K562 (cell line): ENCODE measurements around the gene ERBB3. TPM values are rescaled to one million over a fixed set of nuclear protein-coding genes. Genes with fewer than 3 reads are reported as not detected.

Experiments
- ATF7 ChIP-seq: fragments of 450-650 bp; IDR thresholded peaks from 2 replicates; pipeline ENCODE4 v1.7.1; 2014; ENCODE audit warnings: mild to moderate bottlenecking, moderate library complexity
- BHLHE40 ChIP-seq: IDR thresholded peaks from 2 replicates; pipeline ENCODE4 v1.6.1; 2011; ENCODE audit warnings: low read length, improper control_type of control experiment
- ESRRA ChIP-seq: fragments of 450-650 bp; IDR thresholded peaks from 2 replicates; pipeline ENCODE4 v1.6.1; 2014; ENCODE audit warnings: low read depth, mild to moderate bottlenecking, moderate library complexity, borderline replicate concordance
- MBD1 ChIP-seq: fragments of 250-450 bp; sonication (Bioruptor Pico); IDR thresholded peaks from 2 replicates; pipeline ENCODE4 v1.8.0; 2022; ENCODE audit warnings: inconsistent platforms
- MBD2 ChIP-seq: sonication (generic); IDR thresholded peaks from 2 replicates; pipeline ENCODE4 v1.6.1; 2016; ENCODE audit warnings: low read depth, borderline replicate concordance
- MYNN ChIP-seq, 2 experiments: sonication (generic); formaldehyde crosslinking in 1 of 2; IDR thresholded peaks; 2 replicates each; pipeline versions ENCODE4 v1.5.0 to v1.6.1; 2016 to 2020; ENCODE audit warnings: antibody characterized with exemption in 1 of 2, missing genetic modification reagents in 1 of 2
- RBFOX2 ChIP-seq: fragments of 200-400 bp; formaldehyde crosslinking; IDR thresholded peaks from 2 replicates; pipeline ENCODE4 v1.6.1; 2017; ENCODE audit warnings: low read depth, mild to moderate bottlenecking, low read length, moderate library complexity
- SUPT5H ChIP-seq: fragments of 450-650 bp; IDR thresholded peaks from 2 replicates; pipeline ENCODE4 v1.6.1; 2016
- ZNF143 ChIP-seq: sonication (generic); formaldehyde crosslinking; IDR thresholded peaks from 2 replicates; pipeline ENCODE4 v1.9.0; 2022; ENCODE audit warnings: mild to moderate bottlenecking, missing genetic modification reagents
- polyA plus RNA-seq, 8 experiments: library from polyadenylated mRNA; depleted of rRNA in 4 of 8; stranded (reverse) in 5 of 8; unstranded in 3 of 8; fragments of >200 nt; fragmentation: Nextera tagmentation in 2 of 8; fragmentation: Illumina TruSeq in 1 of 8; extraction: Ambion mirVana in 2 of 8; extraction: Trizol in 1 of 8; gene quantifications; 2 replicates each; pipeline versions ENCODE4 v1.2.1 to v1.2.3, GENCODE V29; 2011 to 2014; ENCODE audit warnings: inconsistent platforms in 1 of 8, missing spikeins in 1 of 8
- total RNA-seq, 7 experiments: library from RNA; depleted of rRNA in 6 of 7; stranded (reverse); fragments of >200 nt in 6 of 7; fragmentation: Illumina TruSeq in 2 of 7; extraction: Trizol in 2 of 7; gene quantifications; 2 replicates each; pipeline versions ENCODE4 v1.2.1 to v1.2.3, GENCODE V29; 2011 to 2021; ENCODE audit warnings: low replicate concordance in 1 of 7
- TF ChIP-seq, protein P1 (sequence below): fragments of 150-350 bp; IDR thresholded peaks from 2 replicates; pipeline ENCODE4 v1.6.1; 2014; ENCODE audit warnings: low read depth, mild to moderate bottlenecking, low read length, borderline replicate concordance
- TF ChIP-seq, protein P2 (sequence below): sonication (generic); formaldehyde crosslinking; IDR thresholded peaks from 2 replicates; pipeline ENCODE4 v1.8.1; 2023; ENCODE audit warnings: mild to moderate bottlenecking, missing genetic modification reagents

ERBB3 gene
- total and polyA plus RNA-seq, 9 of the 15 experiments (the other 6 are each of a cell fraction or from before 2014, with no cell fraction given), result 1.5 to 5.4 (median 3.8) TPM

- TF ChIP-seq BHLHE40 (peak; percentile 93), ATF7 (peak; percentile 96), ZNF143 (CRISPR knock-in tag) (peak; percentile 77), RBFOX2 (peak; percentile 91), MBD1 (CRISPR knock-in tag) (no peak), ESRRA (peak; percentile 79), MBD2 (peak; percentile 86; the same call in 1 of the 2 replicates), MYNN (IDR thresholded peaks at IDR 0.05) (peak; percentile 78), MYNN (CRISPR knock-in tag; IDR thresholded peaks at IDR 0.05) (no peak), SUPT5H (peak; percentile 99)
- TF ChIP-seq, protein P1, sequence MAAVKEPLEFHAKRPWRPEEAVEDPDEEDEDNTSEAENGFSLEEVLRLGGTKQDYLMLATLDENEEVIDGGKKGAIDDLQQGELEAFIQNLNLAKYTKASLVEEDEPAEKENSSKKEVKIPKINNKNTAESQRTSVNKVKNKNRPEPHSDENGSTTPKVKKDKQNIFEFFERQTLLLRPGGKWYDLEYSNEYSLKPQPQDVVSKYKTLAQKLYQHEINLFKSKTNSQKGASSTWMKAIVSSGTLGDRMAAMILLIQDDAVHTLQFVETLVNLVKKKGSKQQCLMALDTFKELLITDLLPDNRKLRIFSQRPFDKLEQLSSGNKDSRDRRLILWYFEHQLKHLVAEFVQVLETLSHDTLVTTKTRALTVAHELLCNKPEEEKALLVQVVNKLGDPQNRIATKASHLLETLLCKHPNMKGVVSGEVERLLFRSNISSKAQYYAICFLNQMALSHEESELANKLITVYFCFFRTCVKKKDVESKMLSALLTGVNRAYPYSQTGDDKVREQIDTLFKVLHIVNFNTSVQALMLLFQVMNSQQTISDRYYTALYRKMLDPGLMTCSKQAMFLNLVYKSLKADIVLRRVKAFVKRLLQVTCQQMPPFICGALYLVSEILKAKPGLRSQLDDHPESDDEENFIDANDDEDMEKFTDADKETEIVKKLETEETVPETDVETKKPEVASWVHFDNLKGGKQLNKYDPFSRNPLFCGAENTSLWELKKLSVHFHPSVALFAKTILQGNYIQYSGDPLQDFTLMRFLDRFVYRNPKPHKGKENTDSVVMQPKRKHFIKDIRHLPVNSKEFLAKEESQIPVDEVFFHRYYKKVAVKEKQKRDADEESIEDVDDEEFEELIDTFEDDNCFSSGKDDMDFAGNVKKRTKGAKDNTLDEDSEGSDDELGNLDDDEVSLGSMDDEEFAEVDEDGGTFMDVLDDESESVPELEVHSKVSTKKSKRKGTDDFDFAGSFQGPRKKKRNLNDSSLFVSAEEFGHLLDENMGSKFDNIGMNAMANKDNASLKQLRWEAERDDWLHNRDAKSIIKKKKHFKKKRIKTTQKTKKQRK, result 0 out of 2 replicates have a peak, but pooled peaks have one; percentile 22
- TF ChIP-seq, protein P2, sequence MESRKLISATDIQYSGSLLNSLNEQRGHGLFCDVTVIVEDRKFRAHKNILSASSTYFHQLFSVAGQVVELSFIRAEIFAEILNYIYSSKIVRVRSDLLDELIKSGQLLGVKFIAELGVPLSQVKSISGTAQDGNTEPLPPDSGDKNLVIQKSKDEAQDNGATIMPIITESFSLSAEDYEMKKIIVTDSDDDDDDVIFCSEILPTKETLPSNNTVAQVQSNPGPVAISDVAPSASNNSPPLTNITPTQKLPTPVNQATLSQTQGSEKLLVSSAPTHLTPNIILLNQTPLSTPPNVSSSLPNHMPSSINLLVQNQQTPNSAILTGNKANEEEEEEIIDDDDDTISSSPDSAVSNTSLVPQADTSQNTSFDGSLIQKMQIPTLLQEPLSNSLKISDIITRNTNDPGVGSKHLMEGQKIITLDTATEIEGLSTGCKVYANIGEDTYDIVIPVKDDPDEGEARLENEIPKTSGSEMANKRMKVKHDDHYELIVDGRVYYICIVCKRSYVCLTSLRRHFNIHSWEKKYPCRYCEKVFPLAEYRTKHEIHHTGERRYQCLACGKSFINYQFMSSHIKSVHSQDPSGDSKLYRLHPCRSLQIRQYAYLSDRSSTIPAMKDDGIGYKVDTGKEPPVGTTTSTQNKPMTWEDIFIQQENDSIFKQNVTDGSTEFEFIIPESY (CRISPR knock-in tag), result peak; percentile 59; the same call in 1 of the 2 replicates
Observed at GRCh38 chr12:56117778-56118687, 38.1 kb downstream of the ERBB3 start, which contains the start of gene ZC3H10 (continued).
